ENCODE measurements around the gene CSNK1E.

The CSNK1E gene

DNA sequence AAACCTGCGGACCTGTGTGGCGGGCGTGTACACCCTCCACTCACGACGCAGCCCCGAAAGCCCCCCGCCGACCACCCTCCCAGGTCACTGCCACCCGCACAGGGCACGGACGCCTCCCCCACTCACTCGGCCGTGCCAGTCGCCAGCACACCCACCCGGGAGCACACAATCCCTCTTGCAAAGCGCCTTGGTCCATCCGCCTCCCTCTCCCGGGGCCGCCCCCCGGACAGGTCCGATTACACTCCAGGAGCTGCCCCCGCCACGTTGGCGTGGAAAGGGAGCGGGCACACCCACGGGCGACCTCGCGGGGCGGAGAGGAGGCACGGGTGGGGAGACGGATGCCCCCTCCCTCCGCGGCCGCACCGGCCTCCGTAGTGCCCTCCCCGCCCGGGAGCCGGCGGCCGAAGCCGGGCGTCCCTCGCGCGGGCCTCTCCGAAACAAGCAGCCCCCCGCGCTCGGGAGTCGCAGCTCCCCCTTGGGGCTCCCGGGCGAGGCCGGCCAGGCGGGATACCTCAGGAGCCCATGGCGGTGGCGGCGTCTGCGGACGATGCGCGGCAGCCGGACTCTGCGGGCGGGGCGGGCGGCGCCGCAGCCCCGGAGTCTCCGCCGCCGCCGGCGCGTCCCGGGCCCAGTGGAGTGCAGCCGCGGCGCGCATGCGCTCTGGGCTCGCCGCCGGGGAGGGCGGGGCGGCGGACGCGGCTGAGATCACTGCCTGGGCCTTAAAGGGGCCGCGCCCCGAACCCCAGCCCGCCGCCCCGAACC, 44.7 kb downstream of the CSNK1E start, which contains the start of gene TMEM184B:
TSS of gene TMEM184B (minus strand) at position 638 of the 762 bp plus-strand sequence. CDS start 25,049 bp downstream, outside the sequence.
- Histone ChIP-seq H3K36me3 (ENCODE audit: control insufficient read depth, insufficient read depth, low read length) (no peaks in the 10 kb centered on the region), H3K4me3 (replicated peaks; ENCODE audit: low read depth, low read length) (peak within 1 kb of the TSS; percentile 90), H3K27me3 (replicated peaks; ENCODE audit: control insufficient read depth, insufficient read depth, low read length) (no peaks in the 10 kb centered on the region)
- TF ChIP-seq, protein P1, sequence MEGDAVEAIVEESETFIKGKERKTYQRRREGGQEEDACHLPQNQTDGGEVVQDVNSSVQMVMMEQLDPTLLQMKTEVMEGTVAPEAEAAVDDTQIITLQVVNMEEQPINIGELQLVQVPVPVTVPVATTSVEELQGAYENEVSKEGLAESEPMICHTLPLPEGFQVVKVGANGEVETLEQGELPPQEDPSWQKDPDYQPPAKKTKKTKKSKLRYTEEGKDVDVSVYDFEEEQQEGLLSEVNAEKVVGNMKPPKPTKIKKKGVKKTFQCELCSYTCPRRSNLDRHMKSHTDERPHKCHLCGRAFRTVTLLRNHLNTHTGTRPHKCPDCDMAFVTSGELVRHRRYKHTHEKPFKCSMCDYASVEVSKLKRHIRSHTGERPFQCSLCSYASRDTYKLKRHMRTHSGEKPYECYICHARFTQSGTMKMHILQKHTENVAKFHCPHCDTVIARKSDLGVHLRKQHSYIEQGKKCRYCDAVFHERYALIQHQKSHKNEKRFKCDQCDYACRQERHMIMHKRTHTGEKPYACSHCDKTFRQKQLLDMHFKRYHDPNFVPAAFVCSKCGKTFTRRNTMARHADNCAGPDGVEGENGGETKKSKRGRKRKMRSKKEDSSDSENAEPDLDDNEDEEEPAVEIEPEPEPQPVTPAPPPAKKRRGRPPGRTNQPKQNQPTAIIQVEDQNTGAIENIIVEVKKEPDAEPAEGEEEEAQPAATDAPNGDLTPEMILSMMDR (IDR thresholded peaks at IDR 0.05; ENCODE audit: insufficient read depth, low read length, poor library complexity, severe bottlenecking) = no peak
- peak; percentile 86 for DNase-seq (ENCODE audit: extremely low read depth, insufficient read length)

DNA sequence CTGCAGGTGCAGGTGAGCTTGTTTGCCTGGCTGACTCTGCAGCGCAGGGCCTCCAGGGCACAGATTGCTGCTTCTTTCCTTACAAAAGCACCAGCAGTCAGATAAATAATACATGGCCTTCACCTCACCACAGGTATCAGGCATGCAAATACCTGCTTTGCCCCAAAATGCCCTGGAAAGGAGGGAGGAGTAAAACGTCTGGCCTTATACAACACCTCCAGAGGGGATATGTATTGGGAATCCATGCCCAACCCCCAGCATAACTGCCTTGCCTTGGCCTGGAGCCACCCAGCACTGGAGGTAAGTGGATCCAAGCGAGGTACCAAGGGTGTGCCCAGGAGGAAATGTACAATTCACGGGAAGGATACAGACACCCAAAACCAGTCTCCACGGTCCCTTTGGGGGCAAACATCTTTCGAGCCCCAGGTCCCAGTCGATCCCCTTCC, 45.3 kb downstream of the CSNK1E start:
- H3K27me3 ChIP-seq (replicated peaks; ENCODE audit: control insufficient read depth, insufficient read depth, low read length) = no peaks in the 10 kb centered on the region
- peak overlapping the region; percentile 90 for H3K4me3 ChIP-seq (replicated peaks; ENCODE audit: low read depth, low read length)
- TF ChIP-seq, protein P1 (IDR thresholded peaks at IDR 0.05; ENCODE audit: insufficient read depth, low read length, poor library complexity, severe bottlenecking) = no peak
- no peaks in the 10 kb centered on the region for H3K36me3 ChIP-seq (ENCODE audit: control insufficient read depth, insufficient read depth, low read length)
- DNase-seq (ENCODE audit: extremely low read depth, insufficient read length) = no peak

DNA sequence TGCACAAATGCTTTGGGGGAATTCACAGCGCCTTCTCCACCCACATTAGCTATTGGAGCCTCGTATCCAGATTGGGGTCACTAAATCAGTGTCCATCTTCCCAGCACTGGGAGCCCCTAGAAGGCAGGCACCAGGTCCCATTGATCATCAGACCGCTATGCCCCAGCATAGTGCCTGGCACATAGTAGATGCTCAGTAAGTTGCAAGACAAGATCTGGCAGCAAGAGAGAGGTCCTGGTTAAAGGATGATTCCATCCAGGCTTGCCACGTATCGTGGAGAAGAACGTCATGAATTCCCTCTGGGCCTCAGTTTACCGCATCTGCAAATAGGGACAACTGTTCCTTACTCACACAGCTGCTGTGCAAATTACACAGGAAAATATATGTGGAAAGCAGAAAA, 46.1 kb downstream of the CSNK1E start:
- no peaks in the 10 kb centered on the region for H3K27me3 ChIP-seq (replicated peaks; ENCODE audit: control insufficient read depth, insufficient read depth, low read length)
- H3K4me3 ChIP-seq (replicated peaks; ENCODE audit: low read depth, low read length) = no peak overlapping the region

DNA sequence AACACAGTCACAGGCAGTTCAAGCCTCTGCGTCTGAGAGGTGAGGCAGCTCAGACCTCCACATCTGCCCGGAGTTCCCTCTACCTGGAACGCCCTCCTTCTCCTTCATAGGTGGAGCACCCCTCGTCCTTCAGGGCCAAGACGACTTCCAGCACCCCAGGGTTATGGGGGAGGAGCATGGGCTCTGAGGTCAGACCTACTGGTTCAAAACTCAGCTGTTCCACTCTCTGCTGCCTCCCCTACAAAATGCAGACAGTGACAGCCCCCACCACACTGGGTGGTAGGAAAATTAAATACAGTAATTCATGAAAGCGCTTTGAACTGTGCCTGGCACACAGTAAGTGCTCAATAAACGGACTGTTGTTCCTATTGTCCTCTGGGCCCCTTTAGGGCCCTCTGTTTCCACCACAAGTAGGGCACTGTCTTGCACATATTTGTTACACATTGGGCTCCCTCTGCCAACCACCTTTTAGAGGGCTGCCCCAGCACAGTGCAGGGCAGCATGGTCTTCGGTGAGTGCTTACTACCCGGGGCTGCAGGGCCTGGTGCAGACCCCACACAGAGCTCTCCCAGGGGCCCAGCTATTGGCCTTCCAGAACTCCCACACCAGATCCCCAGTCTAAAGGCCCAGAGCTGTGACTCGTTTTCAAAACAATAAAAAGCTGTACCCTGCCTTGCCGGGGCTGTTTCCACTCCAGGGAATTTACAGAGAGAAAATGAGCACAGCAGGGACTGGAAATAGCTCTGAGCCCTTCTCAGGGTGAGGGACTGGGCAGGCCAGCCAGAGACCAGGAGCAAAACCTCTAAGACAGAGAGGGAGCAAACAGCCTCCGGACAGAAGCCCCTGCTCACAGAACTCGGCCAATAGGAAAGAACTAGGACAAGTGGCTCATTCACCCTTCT, 46.9 kb downstream of the CSNK1E start:
- TF ChIP-seq, protein P1 (IDR thresholded peaks at IDR 0.05; ENCODE audit: insufficient read depth, low read length, poor library complexity, severe bottlenecking) = no peak
- Histone ChIP-seq H3K27me3 (replicated peaks; ENCODE audit: control insufficient read depth, insufficient read depth, low read length) (no peaks in the 10 kb centered on the region), H3K4me3 (replicated peaks; ENCODE audit: low read depth, low read length) (no peak overlapping the region), H3K36me3 (ENCODE audit: control insufficient read depth, insufficient read depth, low read length) (no peaks in the 10 kb centered on the region)
- DNase-seq (ENCODE audit: extremely low read depth, insufficient read length) = no peak

More for the DNA sequence above, 46.1 kb downstream of the CSNK1E start:
- no peaks in the 10 kb centered on the region for H3K36me3 ChIP-seq (ENCODE audit: control insufficient read depth, insufficient read depth, low read length)
- DNase-seq (ENCODE audit: extremely low read depth, insufficient read length) = no peak
- TF ChIP-seq, protein P1 (IDR thresholded peaks at IDR 0.05; ENCODE audit: insufficient read depth, low read length, poor library complexity, severe bottlenecking) = no peak

DNA sequence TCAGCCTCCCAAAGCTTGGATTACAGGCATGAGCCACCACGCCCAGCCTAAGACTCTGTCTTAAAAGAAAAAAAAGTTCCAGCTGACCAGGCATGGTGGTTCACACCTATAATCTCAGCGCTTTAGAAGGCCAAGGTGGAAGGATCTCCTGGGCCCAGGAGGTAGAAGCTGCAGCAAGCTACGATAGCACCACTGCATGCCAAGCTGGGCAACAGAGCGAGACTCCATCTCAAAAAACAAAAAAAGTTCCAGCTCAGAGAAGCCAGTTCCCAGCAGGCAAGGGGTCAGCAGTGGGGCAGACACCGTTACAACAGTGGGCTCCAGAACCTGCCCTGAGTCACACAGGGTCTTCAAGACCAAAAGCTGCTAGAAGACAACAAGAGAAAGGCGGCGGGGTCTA, 47.8 kb downstream of the CSNK1E start:
- no peaks in the 10 kb centered on the region for H3K27me3 ChIP-seq (replicated peaks; ENCODE audit: control insufficient read depth, insufficient read depth, low read length)
- H3K4me3 ChIP-seq (replicated peaks; ENCODE audit: low read depth, low read length) = no peak overlapping the region
- no peak for DNase-seq (ENCODE audit: extremely low read depth, insufficient read length)
- TF ChIP-seq, protein P1 (IDR thresholded peaks at IDR 0.05; ENCODE audit: insufficient read depth, low read length, poor library complexity, severe bottlenecking) = no peak
- no peaks in the 10 kb centered on the region for H3K36me3 ChIP-seq (ENCODE audit: control insufficient read depth, insufficient read depth, low read length)
